ENCODE results near the gene OR6J1.

GRCh38 chr14:22641846-22642245 is 2.3 kb downstream of the OR6J1 start:
- TF ChIP-seq, protein P1, sequence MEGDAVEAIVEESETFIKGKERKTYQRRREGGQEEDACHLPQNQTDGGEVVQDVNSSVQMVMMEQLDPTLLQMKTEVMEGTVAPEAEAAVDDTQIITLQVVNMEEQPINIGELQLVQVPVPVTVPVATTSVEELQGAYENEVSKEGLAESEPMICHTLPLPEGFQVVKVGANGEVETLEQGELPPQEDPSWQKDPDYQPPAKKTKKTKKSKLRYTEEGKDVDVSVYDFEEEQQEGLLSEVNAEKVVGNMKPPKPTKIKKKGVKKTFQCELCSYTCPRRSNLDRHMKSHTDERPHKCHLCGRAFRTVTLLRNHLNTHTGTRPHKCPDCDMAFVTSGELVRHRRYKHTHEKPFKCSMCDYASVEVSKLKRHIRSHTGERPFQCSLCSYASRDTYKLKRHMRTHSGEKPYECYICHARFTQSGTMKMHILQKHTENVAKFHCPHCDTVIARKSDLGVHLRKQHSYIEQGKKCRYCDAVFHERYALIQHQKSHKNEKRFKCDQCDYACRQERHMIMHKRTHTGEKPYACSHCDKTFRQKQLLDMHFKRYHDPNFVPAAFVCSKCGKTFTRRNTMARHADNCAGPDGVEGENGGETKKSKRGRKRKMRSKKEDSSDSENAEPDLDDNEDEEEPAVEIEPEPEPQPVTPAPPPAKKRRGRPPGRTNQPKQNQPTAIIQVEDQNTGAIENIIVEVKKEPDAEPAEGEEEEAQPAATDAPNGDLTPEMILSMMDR (IDR thresholded peaks at IDR 0.05; ENCODE audit: low read length): no peak
- no peak for TF ChIP-seq EZH2phosphoT487 (IDR thresholded peaks at IDR 0.05; ENCODE audit: low read length)

All from MM.1S (cell line).